PC-9 (cell line): ENCODE data around the gene SBF2. TPM values are rescaled to one million over a fixed set of nuclear protein-coding genes. Genes with fewer than 3 reads are reported as not detected.

Experiments
- BruUV-seq: library from RNA; stranded (reverse); fragments of 400-500 nt; replicated peaks from 2 replicates; lab custom pipeline; 2021; lab: Mats Ljungman, UMichigan
- CTCF ChIA-PET: fragments of 300-600 bp; sonication (Branson Sonifier 250); formaldehyde crosslinking; loops from one replicate; lab custom pipeline; 2022; ENCODE audit warnings: antibody characterized with exemption; lab: Charles Lee
- POLR2A ChIA-PET: fragments of 300-600 bp; sonication (Branson Sonifier 250); formaldehyde crosslinking; loops from one replicate; lab custom pipeline; 2022; ENCODE audit warnings: antibody characterized with exemption; ENCODE audit not compliant: unreplicated experiment; lab: Charles Lee
- DNase-seq, 2 experiments: peaks; one replicate each; pipeline versions ENCODE4 v3.0.0 to v3.0.0-alpha.2; 2015 to 2022; ENCODE audit warnings: mixed read lengths in 1 of 2
- H2AFZ ChIP-seq: fragments of 200-600 bp; sonication (generic); 2 replicates; pipeline ENCODE4 v1.8.1; 2017; ENCODE audit warnings: antibody characterized with exemption
- H3F3A ChIP-seq: fragments of 200-600 bp; sonication (generic); 2 replicates; pipeline ENCODE4 v1.8.1; 2017; ENCODE audit warnings: antibody characterized with exemption, mild to moderate bottlenecking, low read depth; ENCODE audit not compliant: insufficient read depth
- H3K27ac ChIP-seq: fragments of 200-600 bp; sonication (generic); 2 replicates; pipeline ENCODE4 v1.6.1; 2016; ENCODE audit warnings: mixed run types
- H3K27me3 ChIP-seq: fragments of 200-600 bp; sonication (generic); 2 replicates; pipeline ENCODE4 v1.6.1; 2016; ENCODE audit warnings: low read depth, mixed run types; ENCODE audit not compliant: insufficient read depth
- H3K36me3 ChIP-seq: fragments of 200-600 bp; sonication (generic); 2 replicates; pipeline ENCODE4 v1.6.1; 2016; ENCODE audit warnings: low read depth, mixed run types
- H3K4me1 ChIP-seq: fragments of 200-600 bp; sonication (generic); replicated peaks from 2 replicates; pipeline ENCODE4 v1.6.1; 2016; ENCODE audit warnings: mixed run types; ENCODE audit not compliant: insufficient read depth
- H3K4me2 ChIP-seq: fragments of 200-600 bp; sonication (generic); 2 replicates; pipeline ENCODE4 v1.6.1; 2017; ENCODE audit warnings: mixed run types
- H3K4me3 ChIP-seq: fragments of 200-600 bp; sonication (generic); 2 replicates; pipeline ENCODE4 v1.6.1; 2016; ENCODE audit warnings: mixed run types
- H3K79me2 ChIP-seq: fragments of 200-600 bp; sonication (generic); 2 replicates; pipeline ENCODE4 v1.6.1; 2017; ENCODE audit warnings: low read depth, mixed run types
- H3K9me2 ChIP-seq: fragments of 200-600 bp; sonication (generic); 2 replicates; pipeline ENCODE4 v1.8.1; 2017; ENCODE audit warnings: mild to moderate bottlenecking; ENCODE audit not compliant: insufficient read depth
- H3K9me3 ChIP-seq: fragments of 200-600 bp; sonication (generic); 2 replicates; pipeline ENCODE4 v1.8.1; 2016; ENCODE audit warnings: low read depth; ENCODE audit not compliant: insufficient read depth
- H4K20me1 ChIP-seq: fragments of 200-600 bp; sonication (generic); 2 replicates; pipeline ENCODE4 v1.8.1; 2017; ENCODE audit not compliant: insufficient read depth
- CTCF ChIP-seq: fragments of 200-600 bp; sonication (generic); conservative IDR thresholded peaks from 2 replicates; pipeline ENCODE4 v1.6.1; 2017; ENCODE audit warnings: mixed run types, antibody characterized with exemption, mild to moderate bottlenecking, moderate library complexity
- EZH2 ChIP-seq: fragments of 200-600 bp; sonication (generic); IDR thresholded peaks from 2 replicates; pipeline ENCODE4 v1.8.0; 2017; ENCODE audit warnings: antibody characterized with exemption, low read depth
- intact Hi-C: fragments of 100-400 bp; cut with micrococcal nuclease; formaldehyde crosslinking; loops from one replicate; pipeline ENCODE4 v1.10.0; 2022; ENCODE audit not compliant: unreplicated experiment
- total RNA-seq: library from RNA; stranded (reverse); gene quantifications from 2 replicates; pipeline ENCODE4 v1.2.3, GENCODE V29; 2021

SBF2 gene
- total RNA-seq, 1 experiment from 2014 or later: 18.6 TPM

- H3K9me2 ChIP-seq: no peaks in the 10 kb centered on the region
- no peak overlapping the region for H3K4me2 ChIP-seq
- no TSS peak for BruUV-seq
- intact Hi-C loops: no loop called here
- H2AFZ ChIP-seq: no peak overlapping the region
- H3K79me2 ChIP-seq: 0 out of 2 replicates have a peak, but pooled peaks cover 5% of the 10 kb centered on the region
- H3K27ac ChIP-seq: no peak overlapping the region
- H4K20me1 ChIP-seq: no peaks in the 10 kb centered on the region
- POLR2A ChIA-PET: no interaction called here
- no peak for DNase-seq
- H3K4me1 ChIP-seq: peaks cover 20% of the 10 kb centered on the region
- no peaks in the 10 kb centered on the region for H3K36me3 ChIP-seq
- TF ChIP-seq EZH2 (no peak), CTCF (no peak)
- H3K27me3 ChIP-seq: no peaks in the 10 kb centered on the region
- no peak overlapping the region for H3K4me3 ChIP-seq
- peaks cover 10% of the 10 kb centered on the region; the same call in 1 of the 2 replicates for H3F3A ChIP-seq
- CTCF ChIA-PET: no interaction called here
- H3K9me3 ChIP-seq: no peaks in the 10 kb centered on the region
Observed at GRCh38 chr11:9761441-9761945, 532.5 kb downstream of the SBF2 start.

- CTCF ChIA-PET: no interaction called here
- TF ChIP-seq CTCF (no peak), EZH2 (no peak)
- H3K27me3 ChIP-seq: no peaks in the 10 kb centered on the region
- H4K20me1 ChIP-seq: no peaks in the 10 kb centered on the region
- no peak for DNase-seq
- no peak overlapping the region for H2AFZ ChIP-seq
- POLR2A ChIA-PET: interaction anchor here (0.6 kb wide), 3 partner anchors 56 to 549 kb away, joined by 5 to 6 read pairs (median 5); no protein-coding TSS in a partner anchor
- H3K4me3 ChIP-seq: no peak overlapping the region
- H3K9me3 ChIP-seq: no peaks in the 10 kb centered on the region
- peaks cover 20% of the 10 kb centered on the region for H3K4me1 ChIP-seq
- H3K79me2 ChIP-seq: 0 out of 2 replicates have a peak, but pooled peaks cover 5% of the 10 kb centered on the region
- intact Hi-C loops: no loop called here
- no peaks in the 10 kb centered on the region for H3K36me3 ChIP-seq
- H3K27ac ChIP-seq: peak overlapping the region; percentile 76
- H3K9me2 ChIP-seq: no peaks in the 10 kb centered on the region
- peaks cover 10% of the 10 kb centered on the region; the same call in 1 of the 2 replicates for H3F3A ChIP-seq
- H3K4me2 ChIP-seq: peak overlapping the region; percentile 95
- BruUV-seq: no TSS peak
Observed at GRCh38 chr11:9760193-9760575, 533.8 kb downstream of the SBF2 start.

GRCh38 chr11:9759519-9760192 is 534.4 kb downstream of the SBF2 start:
- H3K4me2 ChIP-seq: peak overlapping the region; percentile 95
- H3K4me1 ChIP-seq: peaks cover 20% of the 10 kb centered on the region

More at GRCh38 chr11:9759519-9760192, 534.4 kb downstream of the SBF2 start:
- Histone ChIP-seq H3F3A (peaks cover 10% of the 10 kb centered on the region; the same call in 1 of the 2 replicates), H4K20me1 (no peaks in the 10 kb centered on the region), H3K79me2 (0 out of 2 replicates have a peak, but pooled peaks cover 5% of the 10 kb centered on the region), H3K27ac (peak overlapping the region; percentile 76), H3K9me3 (no peaks in the 10 kb centered on the region), H3K27me3 (no peaks in the 10 kb centered on the region), H3K4me3 (peak overlapping the region; percentile 81), H2AFZ (no peak overlapping the region), H3K9me2 (no peaks in the 10 kb centered on the region), H3K36me3 (no peaks in the 10 kb centered on the region)
- CTCF ChIA-PET: interaction anchor here (1.0 kb wide), 1 partner anchor 547 kb away, joined by 3 read pairs; no protein-coding TSS in a partner anchor
- BruUV-seq: no TSS peak
- DNase-seq: peak; percentile 68 to 94
- TF ChIP-seq CTCF (no peak), EZH2 (no peak)
- intact Hi-C loops: loop anchor here (1.0 to 5.0 kb wide), 3 partner anchors 103 to 607 kb away; no protein-coding TSS in a partner anchor
- POLR2A ChIA-PET: interaction anchor here (0.6 to 0.8 kb wide), 3 partner anchors 11 to 550 kb away, joined by 4 to 6 read pairs (median 5); no protein-coding TSS in a partner anchor
